ENCODE measurements around the gene SEZ6.

The SEZ6 gene

GRCh38 chr17:29037739-29038084 is 31.9 kb upstream of the SEZ6 start:
- no peak for DNase-seq

GRCh38 chr17:29036584-29036983 is 30.8 kb upstream of the SEZ6 start:
- no peak for DNase-seq

DNA sequence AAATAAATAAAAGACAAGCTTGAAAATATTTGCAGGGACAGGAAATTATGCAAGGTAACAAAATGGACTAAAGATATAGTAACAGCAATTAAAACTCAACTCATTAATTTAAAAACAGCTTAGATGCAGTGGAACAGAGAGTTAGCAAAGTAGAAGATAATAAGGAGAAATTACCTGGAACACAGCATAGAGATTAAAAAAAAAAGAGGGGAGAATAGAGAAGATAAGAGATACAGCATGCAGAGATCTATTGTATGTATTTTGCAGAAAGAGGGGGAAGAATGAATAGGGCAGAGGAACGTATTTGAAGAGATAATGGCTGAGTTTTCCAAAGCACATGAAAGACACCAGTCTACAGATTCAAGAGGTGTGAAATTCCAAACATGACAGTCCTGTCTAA is 28.7 kb upstream of the SEZ6 start:
- no peak for DNase-seq

DNA sequence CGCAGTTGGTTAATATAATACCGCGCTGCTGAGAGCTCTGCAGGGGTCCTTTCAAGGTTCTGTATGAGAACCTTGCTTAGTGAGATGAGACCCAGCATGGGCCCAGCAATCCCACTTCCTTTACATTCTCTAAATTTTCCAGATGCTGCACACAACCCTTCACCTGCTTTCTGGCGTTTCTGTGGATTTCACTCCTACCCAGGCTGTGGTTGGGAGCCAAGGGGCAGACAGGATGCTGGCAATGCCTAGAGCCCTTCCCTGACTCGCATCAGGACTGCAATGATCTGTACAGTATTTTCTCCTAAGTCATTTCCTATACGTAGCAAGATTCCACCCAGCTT is 27.0 kb upstream of the SEZ6 start:
- no peak for DNase-seq

GRCh38 chr17:29032013-29032856 is 26.4 kb upstream of the SEZ6 start:
- DNase-seq = no peak

DNA sequence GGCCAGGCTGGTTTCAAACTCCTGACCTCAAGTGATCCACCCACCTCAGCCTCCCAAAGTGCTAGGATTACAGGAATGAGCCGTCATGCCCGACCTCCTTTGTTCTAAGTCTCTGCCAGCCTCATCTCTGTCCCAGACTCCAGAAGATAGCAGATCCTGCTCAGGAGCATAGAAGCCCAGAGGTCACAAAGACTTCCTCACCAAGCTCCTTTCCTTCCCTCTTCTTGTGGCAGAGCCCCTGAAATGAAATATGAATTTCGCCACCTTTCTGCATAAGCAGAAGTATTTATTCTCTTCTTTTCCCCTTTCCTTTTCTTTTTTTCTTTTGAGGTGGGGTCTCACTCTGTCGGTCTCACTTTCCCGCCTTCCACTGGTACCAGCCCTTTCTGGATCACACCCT is 25.7 kb upstream of the SEZ6 start:
- DNase-seq = no peak

GRCh38 chr17:29024316-29024952 is 18.6 kb upstream of the SEZ6 start:
- DNase-seq = no peak

- no peak for DNase-seq
These were observed 16.2 kb upstream of the SEZ6 start for GRCh38 chr17:29022074-29022473.

DNA sequence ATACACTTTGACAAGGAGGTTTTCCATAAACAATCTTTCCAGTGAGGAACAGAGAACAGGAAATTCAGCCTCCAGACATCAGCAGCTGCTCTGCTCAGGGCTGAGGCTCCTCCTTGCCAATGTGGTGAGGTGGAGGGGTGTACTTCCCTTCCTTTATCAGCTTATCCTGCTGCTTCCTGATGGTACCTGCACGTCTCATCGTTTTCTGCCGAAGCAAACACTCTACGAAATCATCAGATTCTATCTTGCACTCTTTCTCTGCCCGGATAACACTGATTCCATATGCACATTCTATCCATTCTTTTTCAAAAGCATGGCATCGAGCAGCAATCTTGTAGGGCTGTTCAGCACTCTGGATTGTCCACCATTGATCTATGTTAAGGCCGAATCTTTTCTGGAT is 15.4 kb upstream of the SEZ6 start:
- no peak for DNase-seq

DNA sequence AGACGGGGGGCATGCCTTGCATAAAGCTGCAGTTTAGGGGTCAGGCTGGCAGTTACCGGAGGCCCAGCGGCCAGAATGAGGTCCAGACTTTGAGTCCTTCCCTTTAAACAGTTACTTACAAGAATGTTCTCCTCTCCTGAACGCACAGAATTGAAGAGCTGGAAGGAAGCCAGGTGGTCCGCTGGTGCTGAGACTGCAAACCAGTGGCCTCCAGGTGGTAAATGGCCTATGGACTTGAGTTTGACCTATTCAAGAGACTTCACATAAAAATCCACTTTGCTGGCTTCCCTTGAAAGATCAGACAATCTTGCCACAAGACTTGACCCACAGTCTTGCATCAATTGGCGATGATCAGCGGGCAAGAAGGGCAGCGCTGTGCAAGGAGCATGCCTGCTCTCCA is 14.7 kb upstream of the SEZ6 start:
- DNase-seq = no peak

GRCh38 chr17:29019475-29020181 is 13.8 kb upstream of the SEZ6 start:
- DNase-seq = no peak

DNA sequence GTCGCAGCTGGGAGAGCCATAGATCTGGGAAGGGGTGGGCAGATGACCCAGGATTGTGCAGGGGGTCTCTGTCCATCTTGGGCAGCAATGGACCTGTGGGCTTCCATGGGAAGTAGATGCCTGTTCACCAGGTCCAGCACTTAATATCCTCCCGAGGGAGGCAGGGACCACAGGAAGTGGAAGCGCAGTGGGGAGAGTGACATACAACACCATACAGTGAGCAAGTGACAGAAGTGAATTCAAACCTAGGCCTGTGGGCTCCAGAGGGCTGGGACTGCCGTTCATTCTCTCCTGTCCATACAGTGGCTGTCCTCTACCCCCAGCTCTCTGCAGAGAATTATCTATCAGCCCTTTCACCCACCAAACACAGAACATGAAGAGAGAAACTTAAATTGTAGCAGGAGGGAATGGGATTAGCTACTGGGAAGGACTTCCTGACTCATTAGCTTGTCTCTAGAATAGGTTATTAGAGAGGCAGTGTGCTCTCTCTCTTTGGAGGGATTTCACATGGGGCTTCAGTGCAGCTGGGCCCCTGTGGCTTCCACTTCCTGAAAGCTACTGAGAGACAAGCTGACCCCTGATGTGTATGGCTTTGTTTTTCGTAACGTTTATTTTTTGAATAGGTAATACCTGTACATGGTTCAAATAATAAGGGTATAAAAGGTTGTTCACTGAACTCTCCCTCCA is 13.1 kb upstream of the SEZ6 start:
- DNase-seq = no peak

- DNase-seq = no peak
These were observed 10.7 kb upstream of the SEZ6 start for GRCh38 chr17:29016345-29017210.

- DNase-seq = no peak
These were observed 8.9 kb upstream of the SEZ6 start for GRCh38 chr17:29014716-29015115.

- no peak for DNase-seq
These were observed 6.7 kb upstream of the SEZ6 start for GRCh38 chr17:29012535-29012934.

- DNase-seq = no peak
These were observed 4.8 kb upstream of the SEZ6 start for GRCh38 chr17:29010586-29010985.

DNA sequence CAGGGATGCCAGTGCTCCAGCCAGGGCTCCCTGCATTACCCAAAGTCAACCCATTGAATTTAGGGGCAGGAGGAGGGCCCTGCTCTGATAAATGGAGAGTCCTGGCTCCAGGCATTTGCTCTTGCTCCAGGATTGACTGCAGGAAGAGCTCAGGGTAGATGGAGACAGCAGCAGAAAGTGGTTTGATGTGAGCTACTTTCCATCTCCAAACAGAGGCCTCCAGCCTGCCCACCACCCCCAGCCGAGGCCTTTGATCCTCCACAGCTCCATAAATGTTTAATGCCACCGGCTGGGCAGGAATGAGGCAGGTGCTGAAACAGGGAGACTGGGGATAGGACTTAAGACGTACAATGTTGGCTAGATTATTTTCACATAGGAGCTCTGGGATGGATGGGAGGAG is 4.3 kb upstream of the SEZ6 start:
- DNase-seq = no peak

- DNase-seq = no peak
These were observed 2.8 kb upstream of the SEZ6 start for GRCh38 chr17:29008591-29008990.

GRCh38 chr17:29007860-29008455 is 2.1 kb upstream of the SEZ6 start:
- no peak for DNase-seq

DNA sequence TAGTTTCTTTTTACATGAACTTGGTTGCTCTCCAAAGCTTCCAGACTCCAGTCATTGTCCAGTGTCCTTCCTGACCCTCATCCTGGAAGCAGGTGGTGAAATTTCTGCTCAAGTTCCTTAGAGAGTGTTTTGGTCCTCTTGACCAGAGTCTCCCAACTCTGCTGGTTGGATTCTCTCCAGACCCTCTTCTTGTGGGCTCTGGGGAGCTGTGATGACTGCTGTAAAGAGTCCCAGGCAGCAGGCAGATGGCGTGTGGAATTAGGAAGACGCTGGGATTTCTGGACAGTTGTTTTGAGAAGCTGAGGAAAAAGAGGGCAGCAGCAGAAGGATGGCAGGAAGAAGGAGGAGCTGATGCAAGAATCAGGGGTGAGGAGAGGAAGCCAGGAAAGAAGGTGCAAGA is 1.6 kb upstream of the SEZ6 start:
- no peak for DNase-seq

DNA sequence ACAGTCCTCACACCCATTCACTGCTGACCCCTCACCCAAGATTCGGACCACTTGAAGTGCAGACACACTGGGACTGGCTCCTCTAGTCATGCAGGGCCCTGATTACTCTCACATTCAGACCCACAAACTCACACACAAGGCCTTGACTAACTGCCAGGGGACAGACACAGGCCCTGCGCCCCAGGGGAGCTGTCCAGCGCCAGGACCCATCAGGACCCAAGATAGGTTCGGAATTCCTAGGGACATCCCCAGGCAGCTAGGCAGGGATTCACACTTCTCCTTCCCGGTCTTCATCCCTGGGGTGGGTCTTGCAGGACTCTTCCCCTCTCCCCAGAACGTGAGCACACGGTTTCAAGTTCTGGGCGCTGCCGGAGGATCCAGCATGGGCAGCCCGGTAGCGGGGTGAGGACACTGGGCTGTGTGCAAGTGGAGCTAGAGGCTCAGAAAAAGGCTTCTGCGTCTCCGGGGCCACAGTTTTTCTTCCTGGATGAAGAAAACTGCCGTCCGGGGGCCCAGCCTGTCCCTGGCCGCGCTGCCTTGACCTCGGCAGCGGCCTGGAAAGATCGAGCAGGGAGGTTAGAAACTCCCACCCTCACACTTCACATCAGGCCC is 1.6 kb downstream of the SEZ6 start:
- DNase-seq = peak; percentile 31

All from right kidney (tissue), 1 donor.